G401 (cell line): ENCODE results near the gene SRGAP2B. TPM values are rescaled to one million over a fixed set of nuclear protein-coding genes. Genes with fewer than 3 reads are reported as not detected.

Experiments
- total RNA-seq: library from RNA; depleted of rRNA; stranded (reverse); fragments of >200 nt; shearing (Covaris generic); gene quantifications from 2 replicates; pipeline ENCODE4 v1.2.3, GENCODE V29; 2014; rRNA removed

Gene SRGAP2B
- total RNA-seq, 1 experiment from 2014 or later, result 8.6 TPM

Other genes with a start within 250 kb of the SRGAP2B start
- gene FAM72D, start 646 bp upstream of the SRGAP2B start, total RNA-seq, result 6.9 and 12.6 TPM in 2 replicates
- gene PPIAL4D, start 146.8 kb upstream of the SRGAP2B start, total RNA-seq, result not detected in 2 replicates